ENCODE data around the gene HMGN5. TPM values are rescaled to one million over a fixed set of nuclear protein-coding genes. Genes with fewer than 3 reads are reported as not detected.

Gene HMGN5
- total RNA-seq, 2 donors from 2014 or later: 1.2 to 3.6 TPM

- Histone ChIP-seq H3K4me3 (no peak overlapping the region), H3K4me1 (no peaks in the 10 kb centered on the region), H3K36me3 (no peaks in the 10 kb centered on the region), H3K9me3 (no peaks in the 10 kb centered on the region), H3K27me3 (no peaks in the 10 kb centered on the region), H3K27ac (no peak overlapping the region)
- TF ChIP-seq CTCF (IDR thresholded peaks at IDR 0.05): no peak
- no peak for DNase-seq (ENCODE audit: low spot score)
Observed at GRCh38 chrX:81206476-81206875, 4.8 kb upstream of the HMGN5 start.

GRCh38 chrX:81205551-81205950, 3.8 kb upstream of the HMGN5 start:
- no peak overlapping the region for H3K4me3 ChIP-seq
- H3K36me3 ChIP-seq: no peaks in the 10 kb centered on the region
- H3K9me3 ChIP-seq: no peaks in the 10 kb centered on the region
- no peak overlapping the region for H3K27ac ChIP-seq
- no peaks in the 10 kb centered on the region for H3K4me1 ChIP-seq
- DNase-seq (ENCODE audit: low spot score): no peak
- TF ChIP-seq CTCF (IDR thresholded peaks at IDR 0.05): no peak
- H3K27me3 ChIP-seq: no peaks in the 10 kb centered on the region

- H3K9me3 ChIP-seq: no peaks in the 10 kb centered on the region
- peak overlapping the region; percentile 52 to 58 for H3K4me3 ChIP-seq
- H3K4me1 ChIP-seq: no peaks in the 10 kb centered on the region
- no peak for TF ChIP-seq CTCF (IDR thresholded peaks at IDR 0.05)
- no peak for DNase-seq (ENCODE audit: low spot score)
- peak overlapping the region; percentile 64 to 78 for H3K27ac ChIP-seq
- no peaks in the 10 kb centered on the region for H3K27me3 ChIP-seq
- H3K36me3 ChIP-seq: no peaks in the 10 kb centered on the region
Observed at GRCh38 chrX:81202943-81203342, 1.2 kb upstream of the HMGN5 start.

GRCh38 chrX:81202456-81202819, 725 bp upstream of the HMGN5 start:
- Histone ChIP-seq H3K27me3 (no peaks in the 10 kb centered on the region), H3K27ac (peak overlapping the region; percentile 64 to 78), H3K9me3 (no peaks in the 10 kb centered on the region), H3K4me1 (no peaks in the 10 kb centered on the region), H3K36me3 (no peaks in the 10 kb centered on the region), H3K4me3 (peak overlapping the region; percentile 52 to 58)
- no peak for DNase-seq (ENCODE audit: low spot score)
- TF ChIP-seq CTCF (IDR thresholded peaks at IDR 0.05): no peak

GRCh38 chrX:81201071-81201470, 642 bp downstream of the HMGN5 start:
- TF ChIP-seq CTCF (IDR thresholded peaks at IDR 0.05): no peak

GRCh38 chrX:81195712-81196111, 6.0 kb downstream of the HMGN5 start:
- Histone ChIP-seq H3K27ac (no peak overlapping the region), H3K9me3 (no peaks in the 10 kb centered on the region), H3K4me3 (no peak overlapping the region), H3K4me1 (no peaks in the 10 kb centered on the region), H3K36me3 (no peaks in the 10 kb centered on the region), H3K27me3 (no peaks in the 10 kb centered on the region)
- peak; percentile 66 for DNase-seq (ENCODE audit: low spot score)
- peak; percentile 57 to 72 for TF ChIP-seq CTCF (IDR thresholded peaks at IDR 0.05)

More at GRCh38 chrX:81201071-81201470, 642 bp downstream of the HMGN5 start:
- Histone ChIP-seq H3K27me3 (no peaks in the 10 kb centered on the region), H3K4me1 (no peaks in the 10 kb centered on the region), H3K9me3 (no peaks in the 10 kb centered on the region), H3K36me3 (no peaks in the 10 kb centered on the region), H3K4me3 (peak overlapping the region; percentile 52 to 58), H3K27ac (peak overlapping the region; percentile 64 to 78)
- DNase-seq (ENCODE audit: low spot score): no peak
